Keratinocyte (primary cell): Measurements from ENCODE around the gene SSBP2. TPM values are rescaled to one million over a fixed set of nuclear protein-coding genes. Genes with fewer than 3 reads are reported as not detected.

Source experiments
- DNase-seq: peaks from one replicate; pipeline ENCODE4 v3.0.0-alpha.2; 2011; ENCODE audit warnings: low read depth, missing footprints, low spot score
- FAIRE-seq: peaks from 2 replicates; lab custom pipeline; 2011; peaks lifted over from hg19 to GRCh38; lab: Jason Lieb, UNC
- H2AFZ ChIP-seq: 2 replicates; pipeline ENCODE4 v1.6.0; 2012; ENCODE audit warnings: low read length, control low read depth, inconsistent platforms; ENCODE audit not compliant: control insufficient read depth
- H3K27ac ChIP-seq: 2 replicates; pipeline ENCODE4 v1.5.1; 2011; ENCODE audit warnings: low read length; ENCODE audit not compliant: control insufficient read depth, insufficient read depth
- H3K27me3 ChIP-seq: 3 replicates; pipeline ENCODE4 v1.6.0; 2011; ENCODE audit warnings: low read length; ENCODE audit not compliant: control insufficient read depth, insufficient read depth; ENCODE audit errors: extremely low read depth
- H3K36me3 ChIP-seq, 2 experiments: 2 replicates in 1 of 2; 3 replicates in 1 of 2; pipeline ENCODE4 v1.5.1; 2011; ENCODE audit warnings: low read length in 2 of 2, mild to moderate bottlenecking in 1 of 2; ENCODE audit not compliant: control insufficient read depth in 2 of 2, insufficient read depth in 2 of 2; ENCODE audit errors: extremely low read depth in 1 of 2
- H3K4me1 ChIP-seq: 3 replicates; pipeline ENCODE4 v1.5.1; 2011; ENCODE audit warnings: low read length; ENCODE audit not compliant: control insufficient read depth, insufficient read depth; ENCODE audit errors: extremely low read depth
- H3K4me2 ChIP-seq: 3 replicates; pipeline ENCODE4 v1.6.0; 2011; ENCODE audit warnings: low read depth, low read length; ENCODE audit not compliant: control insufficient read depth, insufficient read depth; ENCODE audit errors: extremely low read depth
- H3K4me3 ChIP-seq, 3 experiments: fragments of 200-600 bp in 1 of 3; sonication (generic) in 1 of 3; 2 replicates in 2 of 3; 3 replicates in 1 of 3; pipeline ENCODE4 v1.5.1; 2011 to 2016; ENCODE audit warnings: low read length in 3 of 3, mild to moderate bottlenecking in 3 of 3, control low read depth in 2 of 3, inconsistent platforms in 1 of 3, low read depth in 1 of 3, mixed read lengths in 1 of 3, mixed run types in 1 of 3, moderate library complexity in 1 of 3; ENCODE audit not compliant: control insufficient read depth in 2 of 3, insufficient read depth in 2 of 3; ENCODE audit errors: extremely low read depth in 1 of 3
- H3K79me2 ChIP-seq: 2 replicates; pipeline ENCODE4 v1.6.0; 2012; ENCODE audit warnings: low read length; ENCODE audit not compliant: control insufficient read depth, insufficient read depth
- H3K9ac ChIP-seq: 3 replicates; pipeline ENCODE4 v1.6.0; 2011; ENCODE audit warnings: low read length; ENCODE audit not compliant: control insufficient read depth, insufficient read depth; ENCODE audit errors: extremely low read depth
- H3K9me1 ChIP-seq: 3 replicates; pipeline ENCODE4 v1.6.0; 2011; ENCODE audit warnings: low read length; ENCODE audit not compliant: control insufficient read depth, insufficient read depth; ENCODE audit errors: extremely low read depth
- H3K9me3 ChIP-seq: 2 replicates; pipeline ENCODE4 v1.5.1; 2012; ENCODE audit warnings: low read depth, low read length; ENCODE audit not compliant: control insufficient read depth
- H4K20me1 ChIP-seq: 3 replicates; pipeline ENCODE4 v1.6.0; 2011; ENCODE audit warnings: low read length; ENCODE audit not compliant: control insufficient read depth, insufficient read depth; ENCODE audit errors: extremely low read depth
- EZH2 ChIP-seq: IDR thresholded peaks from one replicate; pipeline ENCODE4 v1.6.1; 2012; ENCODE audit warnings: inconsistent platforms, mild to moderate bottlenecking, low read length, moderate library complexity
- dilution Hi-C: fragments of 300-500 bp; cut with MboI; formaldehyde crosslinking; loops from one replicate; pipeline ENCODE4 v1.7.0; 2020; ENCODE audit warnings: low sequenced_read_pairs; ENCODE audit not compliant: extremely low pct_ligation_motif_present
- polyA plus RNA-seq, 5 experiments: library from polyadenylated mRNA; depleted of rRNA in 3 of 5; stranded (reverse) in 3 of 5; stranded (forward) in 1 of 5; unstranded in 1 of 5; fragments of >200 nt; gene quantifications; 1 replicate in 1 of 5; 2 replicates in 3 of 5; 3 replicates in 1 of 5; pipeline versions ENCODE4 v1.2.1 to v1.2.3, GENCODE V29; 2011 to 2012; ENCODE audit warnings: missing spikeins in 2 of 5, low read depth in 1 of 5, low replicate concordance in 1 of 5
- TF ChIP-seq, protein P1 (sequence below), 3 experiments: IDR thresholded peaks in 1 of 3; conservative IDR thresholded peaks in 1 of 3; optimal IDR thresholded peaks in 1 of 3; 2 replicates in 2 of 3; 3 replicates in 1 of 3; pipeline versions ENCODE3 to v1.5.1; 2011; ENCODE audit warnings: low read length in 3 of 3, mild to moderate bottlenecking in 3 of 3, moderate library complexity in 2 of 3, control low read depth in 1 of 3, inconsistent platforms in 1 of 3; ENCODE audit not compliant: insufficient read depth in 2 of 3; ENCODE audit errors: extremely low read depth in 1 of 3

SSBP2 gene
- polyA plus RNA-seq, 1 donor (not counting 4 experiments of a cell fraction or from before 2014, with no cell fraction given), result 14.6 TPM

DNA sequence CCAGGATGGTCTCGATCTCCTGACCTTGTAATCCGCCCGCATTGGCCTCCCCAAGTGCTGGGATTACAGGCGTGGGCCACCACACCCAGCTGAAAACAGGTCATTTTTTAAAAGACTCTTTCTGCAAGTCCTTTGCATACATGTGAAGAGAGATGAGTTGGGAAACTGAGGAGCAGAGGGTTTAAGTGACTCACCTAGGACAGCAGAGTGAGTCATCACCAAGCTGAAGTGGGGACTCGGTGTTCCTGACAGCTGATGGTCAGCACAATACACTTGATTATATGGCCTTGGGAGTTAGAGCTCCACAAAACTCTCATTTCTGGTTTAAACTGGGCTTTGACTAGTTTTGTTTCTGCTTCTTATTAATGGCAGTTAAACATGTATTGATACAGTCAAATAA is 38.1 kb upstream of the SSBP2 start:
- no peaks in the 10 kb centered on the region for H3K9me3 ChIP-seq
- dilution Hi-C loops, result no loop called here
- no peaks in the 10 kb centered on the region for H3K27me3 ChIP-seq
- H3K36me3 ChIP-seq, result no peaks in the 10 kb centered on the region
- no peak overlapping the region for H3K9ac ChIP-seq
- FAIRE-seq (peak; percentile 73), DNase-seq (peak; percentile 42)
- no peaks in the 10 kb centered on the region for H3K79me2 ChIP-seq
- H3K4me1 ChIP-seq, result peaks cover 38% of the 10 kb centered on the region
- H3K4me2 ChIP-seq, result no peak overlapping the region
- no peak overlapping the region for H2AFZ ChIP-seq
- H3K4me3 ChIP-seq, result no peak overlapping the region
- no peak overlapping the region for H3K27ac ChIP-seq
- TF ChIP-seq EZH2, result no peak
- TF ChIP-seq, protein P1, sequence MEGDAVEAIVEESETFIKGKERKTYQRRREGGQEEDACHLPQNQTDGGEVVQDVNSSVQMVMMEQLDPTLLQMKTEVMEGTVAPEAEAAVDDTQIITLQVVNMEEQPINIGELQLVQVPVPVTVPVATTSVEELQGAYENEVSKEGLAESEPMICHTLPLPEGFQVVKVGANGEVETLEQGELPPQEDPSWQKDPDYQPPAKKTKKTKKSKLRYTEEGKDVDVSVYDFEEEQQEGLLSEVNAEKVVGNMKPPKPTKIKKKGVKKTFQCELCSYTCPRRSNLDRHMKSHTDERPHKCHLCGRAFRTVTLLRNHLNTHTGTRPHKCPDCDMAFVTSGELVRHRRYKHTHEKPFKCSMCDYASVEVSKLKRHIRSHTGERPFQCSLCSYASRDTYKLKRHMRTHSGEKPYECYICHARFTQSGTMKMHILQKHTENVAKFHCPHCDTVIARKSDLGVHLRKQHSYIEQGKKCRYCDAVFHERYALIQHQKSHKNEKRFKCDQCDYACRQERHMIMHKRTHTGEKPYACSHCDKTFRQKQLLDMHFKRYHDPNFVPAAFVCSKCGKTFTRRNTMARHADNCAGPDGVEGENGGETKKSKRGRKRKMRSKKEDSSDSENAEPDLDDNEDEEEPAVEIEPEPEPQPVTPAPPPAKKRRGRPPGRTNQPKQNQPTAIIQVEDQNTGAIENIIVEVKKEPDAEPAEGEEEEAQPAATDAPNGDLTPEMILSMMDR (optimal IDR thresholded peaks at IDR 0.05 in 1 of 3, IDR thresholded peaks at IDR 0.05 in 1 of 3, conservative IDR thresholded peaks at IDR 0.05 in 1 of 3; ENCODE audit: extremely low read depth in 1 of 3, insufficient read depth in 2 of 3, low read length in 3 of 3), result no peak
- no peaks in the 10 kb centered on the region for H4K20me1 ChIP-seq
- no peaks in the 10 kb centered on the region for H3K9me1 ChIP-seq

GRCh38 chr5:81788329-81788728 is 37.4 kb upstream of the SSBP2 start:
- peak overlapping the region; percentile 75 for H3K4me2 ChIP-seq
- peak; percentile 44 for FAIRE-seq
- H3K4me3 ChIP-seq, result no peak overlapping the region

More at GRCh38 chr5:81788329-81788728, 37.4 kb upstream of the SSBP2 start:
- Histone ChIP-seq H3K9me3 (no peaks in the 10 kb centered on the region), H3K27ac (peak overlapping the region; percentile 4), H3K36me3 (no peaks in the 10 kb centered on the region), H3K79me2 (no peaks in the 10 kb centered on the region), H3K9ac (no peak overlapping the region), H3K9me1 (no peaks in the 10 kb centered on the region), H3K27me3 (no peaks in the 10 kb centered on the region), H4K20me1 (no peaks in the 10 kb centered on the region), H2AFZ (peak overlapping the region; percentile 5), H3K4me1 (peaks cover 38% of the 10 kb centered on the region)
- TF ChIP-seq, protein P1 (optimal IDR thresholded peaks at IDR 0.05 in 1 of 3, IDR thresholded peaks at IDR 0.05 in 1 of 3, conservative IDR thresholded peaks at IDR 0.05 in 1 of 3; ENCODE audit: extremely low read depth in 1 of 3, insufficient read depth in 2 of 3, low read length in 3 of 3), result no peak
- no peak for TF ChIP-seq EZH2
- dilution Hi-C loops, result no loop called here
- no peak for DNase-seq
